Muscle layer of colon (tissue), 2 donors: ENCODE measurements around the gene SLC12A8.

Experiments used
- H3K27ac ChIP-seq: one replicate; pipeline ENCODE4 v1.7.0; 2013; ENCODE audit warnings: low read depth, mild to moderate bottlenecking, low read length, moderate library complexity
- H3K27me3 ChIP-seq, 2 donors: one replicate each; pipeline ENCODE4 v1.7.0; 2013; ENCODE audit warnings: low read length in 2 of 2, mild to moderate bottlenecking in 2 of 2; ENCODE audit not compliant: insufficient read depth in 2 of 2, control insufficient read depth in 1 of 2
- H3K36me3 ChIP-seq: one replicate; pipeline ENCODE4 v1.7.0; 2013; ENCODE audit warnings: mild to moderate bottlenecking, low read length; ENCODE audit not compliant: insufficient read depth
- H3K4me1 ChIP-seq: one replicate; pipeline ENCODE4 v1.7.0; 2013; ENCODE audit warnings: mild to moderate bottlenecking, low read length; ENCODE audit not compliant: insufficient read depth
- H3K4me3 ChIP-seq, 2 donors: one replicate each; pipeline ENCODE4 v1.7.0; 2013; ENCODE audit warnings: low read length in 2 of 2, low read depth in 1 of 2, mild to moderate bottlenecking in 1 of 2, moderate library complexity in 1 of 2
- H3K9ac ChIP-seq: one replicate; pipeline ENCODE4 v1.7.0; 2013; ENCODE audit warnings: low read length
- H3K9me3 ChIP-seq: one replicate; pipeline ENCODE4 v1.7.0; 2013; ENCODE audit warnings: mild to moderate bottlenecking, low read length
- donor health status: abdominal sarcoma.
- donor health status: Adenocarcinoma of cecum.

SLC12A8 gene

GRCh38 chr3:125142940-125143339 lies 69.6 kb downstream of the SLC12A8 start:
- no peaks in the 10 kb centered on the region for H3K27me3 ChIP-seq
- H3K9me3 ChIP-seq = no peaks in the 10 kb centered on the region
- H3K36me3 ChIP-seq = no peaks in the 10 kb centered on the region
- H3K4me3 ChIP-seq = no peak overlapping the region
- no peak overlapping the region for H3K27ac ChIP-seq
- H3K4me1 ChIP-seq = peaks cover 23% of the 10 kb centered on the region
- H3K9ac ChIP-seq = no peak overlapping the region

GRCh38 chr3:125142420-125142778 lies 70.1 kb downstream of the SLC12A8 start:
- no peak overlapping the region for H3K27ac ChIP-seq

GRCh38 chr3:125141596-125142419 lies 70.7 kb downstream of the SLC12A8 start:
- Histone ChIP-seq H3K36me3 (no peaks in the 10 kb centered on the region), H3K4me3 (peak overlapping the region; percentile 39 to 71), H3K4me1 (peaks cover 21% of the 10 kb centered on the region), H3K27me3 (no peaks in the 10 kb centered on the region), H3K9me3 (no peaks in the 10 kb centered on the region), H3K27ac (peak overlapping the region; percentile 64), H3K9ac (no peak overlapping the region)

More at GRCh38 chr3:125142420-125142778, 70.1 kb downstream of the SLC12A8 start:
- H3K36me3 ChIP-seq = no peaks in the 10 kb centered on the region
- peak overlapping the region; percentile 39 to 71 for H3K4me3 ChIP-seq
- no peaks in the 10 kb centered on the region for H3K9me3 ChIP-seq
- H3K9ac ChIP-seq = no peak overlapping the region
- H3K4me1 ChIP-seq = peaks cover 21% of the 10 kb centered on the region
- no peaks in the 10 kb centered on the region for H3K27me3 ChIP-seq

GRCh38 chr3:125140818-125141595 lies 71.5 kb downstream of the SLC12A8 start:
- Histone ChIP-seq H3K27ac (peak overlapping the region; percentile 37), H3K9me3 (no peaks in the 10 kb centered on the region), H3K36me3 (no peaks in the 10 kb centered on the region), H3K9ac (no peak overlapping the region), H3K4me3 (peak overlapping the region; percentile 39 to 71), H3K27me3 (no peaks in the 10 kb centered on the region), H3K4me1 (peaks cover 21% of the 10 kb centered on the region)

- Histone ChIP-seq H3K27me3 (no peaks in the 10 kb centered on the region), H3K27ac (no peak overlapping the region), H3K4me1 (peaks cover 21% of the 10 kb centered on the region), H3K4me3 (no peak overlapping the region), H3K36me3 (no peaks in the 10 kb centered on the region), H3K9me3 (no peaks in the 10 kb centered on the region), H3K9ac (no peak overlapping the region)
Observed at GRCh38 chr3:125140011-125140817, 72.3 kb downstream of the SLC12A8 start.

GRCh38 chr3:125139386-125139785 lies 73.2 kb downstream of the SLC12A8 start:
- H3K9me3 ChIP-seq = no peaks in the 10 kb centered on the region
- no peaks in the 10 kb centered on the region for H3K27me3 ChIP-seq
- no peak overlapping the region for H3K4me3 ChIP-seq
- peaks cover 21% of the 10 kb centered on the region for H3K4me1 ChIP-seq
- no peaks in the 10 kb centered on the region for H3K36me3 ChIP-seq
- H3K27ac ChIP-seq = no peak overlapping the region
- no peak overlapping the region for H3K9ac ChIP-seq

- Histone ChIP-seq H3K27ac (no peak overlapping the region), H3K4me1 (peaks cover 12% of the 10 kb centered on the region), H3K27me3 (no peaks in the 10 kb centered on the region)
Observed at GRCh38 chr3:125137358-125138033, 75.1 kb downstream of the SLC12A8 start.

GRCh38 chr3:125136966-125137357 lies 75.6 kb downstream of the SLC12A8 start:
- Histone ChIP-seq H3K27me3 (no peaks in the 10 kb centered on the region), H3K36me3 (no peaks in the 10 kb centered on the region), H3K4me3 (no peak overlapping the region), H3K27ac (no peak overlapping the region), H3K9ac (no peak overlapping the region), H3K4me1 (peaks cover 8% of the 10 kb centered on the region), H3K9me3 (no peaks in the 10 kb centered on the region)

More at GRCh38 chr3:125137358-125138033, 75.1 kb downstream of the SLC12A8 start:
- H3K9me3 ChIP-seq = no peaks in the 10 kb centered on the region
- no peak overlapping the region for H3K4me3 ChIP-seq
- no peaks in the 10 kb centered on the region for H3K36me3 ChIP-seq
- no peak overlapping the region for H3K9ac ChIP-seq

- no peaks in the 10 kb centered on the region for H3K36me3 ChIP-seq
- H3K4me3 ChIP-seq = no peak overlapping the region
- no peak overlapping the region for H3K27ac ChIP-seq
- H3K4me1 ChIP-seq = peaks cover 8% of the 10 kb centered on the region
- no peak overlapping the region for H3K9ac ChIP-seq
- no peaks in the 10 kb centered on the region for H3K9me3 ChIP-seq
- H3K27me3 ChIP-seq = no peaks in the 10 kb centered on the region
Observed at GRCh38 chr3:125136515-125136914, 76.0 kb downstream of the SLC12A8 start.

- Histone ChIP-seq H3K9ac (no peak overlapping the region), H3K9me3 (no peaks in the 10 kb centered on the region), H3K27me3 (no peaks in the 10 kb centered on the region), H3K36me3 (no peaks in the 10 kb centered on the region), H3K4me1 (peaks cover 5% of the 10 kb centered on the region), H3K27ac (no peak overlapping the region), H3K4me3 (no peak overlapping the region)
Observed at GRCh38 chr3:125134952-125135351, 77.6 kb downstream of the SLC12A8 start.

- Histone ChIP-seq H3K9ac (no peak overlapping the region), H3K4me1 (peaks cover 19% of the 10 kb centered on the region), H3K27me3 (no peaks in the 10 kb centered on the region), H3K27ac (no peak overlapping the region), H3K36me3 (no peaks in the 10 kb centered on the region), H3K4me3 (no peak overlapping the region), H3K9me3 (no peaks in the 10 kb centered on the region)
Observed at GRCh38 chr3:125132815-125133214, 79.7 kb downstream of the SLC12A8 start.
